Prostate gland (tissue), 2 donors: ENCODE results near the gene COL25A1.

Experiments
- POLR2AphosphoS5 ChIP-seq: sonication (generic); formaldehyde crosslinking; IDR thresholded peaks from one replicate; pipeline ENCODE4 v1.6.1; 2017; ENCODE audit warnings: antibody characterized with exemption
- TF ChIP-seq, protein P1 (sequence below), 4 experiments: fragments of 200-600 bp in 2 of 4; fragments of 450-650 bp in 2 of 4; sonication (generic) in 2 of 4; IDR thresholded peaks; 1 replicate in 3 of 4; 2 replicates in 1 of 4; pipeline ENCODE4 v1.5.1; 2016 to 2019; ENCODE audit warnings: antibody characterized with exemption in 4 of 4, mild to moderate bottlenecking in 2 of 4, moderate library complexity in 2 of 4

DNA sequence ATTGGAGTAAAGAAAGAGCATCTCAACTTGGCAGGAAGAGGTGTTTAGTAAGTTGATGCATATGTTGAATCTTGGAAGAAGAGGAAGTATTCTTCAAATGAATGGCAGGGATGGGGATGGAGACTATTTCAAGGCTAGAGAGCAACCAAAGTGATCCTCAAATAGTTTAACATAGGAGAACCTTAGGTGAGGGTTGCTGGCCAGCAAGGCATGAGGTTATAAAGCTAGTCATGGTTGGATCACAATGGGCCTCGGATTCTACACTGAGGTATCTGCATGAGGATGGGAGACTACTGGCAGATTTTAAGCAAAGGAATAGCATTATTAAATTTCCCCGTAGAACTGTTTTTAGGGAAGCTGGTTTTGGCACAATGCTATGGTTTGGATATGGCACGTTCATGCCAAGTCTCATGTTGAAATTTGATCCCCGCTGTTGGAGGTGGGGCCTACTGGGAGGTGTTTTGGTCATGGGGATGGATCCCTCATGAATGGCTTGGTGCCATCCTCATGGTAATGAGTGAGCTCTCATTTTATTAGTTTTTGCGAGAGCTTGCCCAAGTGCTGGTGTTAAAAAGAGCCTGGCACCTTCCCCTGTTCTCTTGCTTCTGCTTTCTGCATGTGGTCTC lies 497.7 kb downstream of the COL25A1 start:
- TF ChIP-seq, protein P1, sequence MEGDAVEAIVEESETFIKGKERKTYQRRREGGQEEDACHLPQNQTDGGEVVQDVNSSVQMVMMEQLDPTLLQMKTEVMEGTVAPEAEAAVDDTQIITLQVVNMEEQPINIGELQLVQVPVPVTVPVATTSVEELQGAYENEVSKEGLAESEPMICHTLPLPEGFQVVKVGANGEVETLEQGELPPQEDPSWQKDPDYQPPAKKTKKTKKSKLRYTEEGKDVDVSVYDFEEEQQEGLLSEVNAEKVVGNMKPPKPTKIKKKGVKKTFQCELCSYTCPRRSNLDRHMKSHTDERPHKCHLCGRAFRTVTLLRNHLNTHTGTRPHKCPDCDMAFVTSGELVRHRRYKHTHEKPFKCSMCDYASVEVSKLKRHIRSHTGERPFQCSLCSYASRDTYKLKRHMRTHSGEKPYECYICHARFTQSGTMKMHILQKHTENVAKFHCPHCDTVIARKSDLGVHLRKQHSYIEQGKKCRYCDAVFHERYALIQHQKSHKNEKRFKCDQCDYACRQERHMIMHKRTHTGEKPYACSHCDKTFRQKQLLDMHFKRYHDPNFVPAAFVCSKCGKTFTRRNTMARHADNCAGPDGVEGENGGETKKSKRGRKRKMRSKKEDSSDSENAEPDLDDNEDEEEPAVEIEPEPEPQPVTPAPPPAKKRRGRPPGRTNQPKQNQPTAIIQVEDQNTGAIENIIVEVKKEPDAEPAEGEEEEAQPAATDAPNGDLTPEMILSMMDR (IDR thresholded peaks at IDR 0.05), result no peak
- no peak for TF ChIP-seq POLR2AphosphoS5
